HL-60 (cell line): ENCODE data around the gene GRIA3.
"Not testable (repeated sequence)": the region's sequence is repeated elsewhere in the genome, so short reads cannot be mapped to it uniquely, and the experiment has no call there.

Source experiments
- DNase-seq, 2 experiments: peaks; one replicate each; pipeline ENCODE4 v3.0.0-alpha.2; 2010 to 2020; ENCODE audit warnings: low read depth in 1 of 2, low spot score in 1 of 2
- H3K27ac ChIP-seq: fragments of 250-450 bp; sonication (Bioruptor Pico); replicated peaks from 2 replicates; pipeline ENCODE4 v1.5.1; 2020; ENCODE audit warnings: mild to moderate bottlenecking, moderate library complexity
- H3K27me3 ChIP-seq: fragments of 250-450 bp; sonication (Bioruptor Pico); 2 replicates; pipeline ENCODE4 v1.5.1; 2021; ENCODE audit warnings: mild to moderate bottlenecking, moderate library complexity; ENCODE audit not compliant: insufficient read depth, poor library complexity, severe bottlenecking
- H3K4me3 ChIP-seq: replicated peaks from 2 replicates; pipeline ENCODE4 v1.5.1; 2011; ENCODE audit warnings: mild to moderate bottlenecking, control low read depth, low read length; ENCODE audit not compliant: insufficient read depth
- GABPA ChIP-seq: IDR thresholded peaks from 2 replicates; pipeline ENCODE4 v1.6.1; 2012; ENCODE audit warnings: low read depth
- POLR2AphosphoS5 ChIP-seq: IDR thresholded peaks from 2 replicates; pipeline ENCODE4 v1.6.1; 2012; ENCODE audit warnings: low read depth
- SPI1 ChIP-seq: IDR thresholded peaks from 2 replicates; pipeline ENCODE4 v1.6.1; 2012; ENCODE audit warnings: low read depth, mild to moderate bottlenecking, borderline replicate concordance
- TF ChIP-seq, protein P1 (sequence below): IDR thresholded peaks from one replicate; pipeline ENCODE4 v1.5.1; 2011; ENCODE audit warnings: low read length, control low read depth, inconsistent platforms; ENCODE audit not compliant: insufficient read depth
- TF ChIP-seq, protein P2 (sequence below): IDR thresholded peaks from 2 replicates; pipeline ENCODE4 v1.6.1; 2012; ENCODE audit warnings: low read depth; ENCODE audit not compliant: insufficient replicate concordance

Gene GRIA3

GRCh38 chrX:123386196-123386595, 202.1 kb downstream of the GRIA3 start:
- not testable (repeated sequence) for H3K4me3 ChIP-seq, DNase-seq, H3K27me3 ChIP-seq, H3K27ac ChIP-seq

DNA sequence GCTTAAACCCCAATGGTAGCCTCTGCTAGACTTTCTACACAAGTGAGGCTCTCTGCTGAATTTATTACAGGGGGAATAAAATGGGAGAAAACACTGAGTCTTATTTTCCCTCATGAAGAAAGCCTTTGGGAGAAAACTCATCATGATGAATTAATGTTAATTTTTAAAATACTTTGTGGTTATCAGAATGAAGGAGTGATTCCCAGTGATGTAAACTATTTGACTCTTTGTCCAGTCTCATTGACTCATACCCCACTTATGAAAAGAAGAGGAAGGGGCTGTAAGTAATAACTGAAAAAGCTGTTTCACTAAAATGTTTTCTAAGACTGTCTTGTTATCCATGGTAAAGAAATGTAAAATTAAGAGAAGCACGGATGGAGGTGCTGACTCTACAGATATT, 208.8 kb downstream of the GRIA3 start:
- Histone ChIP-seq H3K27ac (no peak overlapping the region), H3K4me3 (no peak overlapping the region), H3K27me3 (no peaks in the 10 kb centered on the region)
- TF ChIP-seq, protein P1, sequence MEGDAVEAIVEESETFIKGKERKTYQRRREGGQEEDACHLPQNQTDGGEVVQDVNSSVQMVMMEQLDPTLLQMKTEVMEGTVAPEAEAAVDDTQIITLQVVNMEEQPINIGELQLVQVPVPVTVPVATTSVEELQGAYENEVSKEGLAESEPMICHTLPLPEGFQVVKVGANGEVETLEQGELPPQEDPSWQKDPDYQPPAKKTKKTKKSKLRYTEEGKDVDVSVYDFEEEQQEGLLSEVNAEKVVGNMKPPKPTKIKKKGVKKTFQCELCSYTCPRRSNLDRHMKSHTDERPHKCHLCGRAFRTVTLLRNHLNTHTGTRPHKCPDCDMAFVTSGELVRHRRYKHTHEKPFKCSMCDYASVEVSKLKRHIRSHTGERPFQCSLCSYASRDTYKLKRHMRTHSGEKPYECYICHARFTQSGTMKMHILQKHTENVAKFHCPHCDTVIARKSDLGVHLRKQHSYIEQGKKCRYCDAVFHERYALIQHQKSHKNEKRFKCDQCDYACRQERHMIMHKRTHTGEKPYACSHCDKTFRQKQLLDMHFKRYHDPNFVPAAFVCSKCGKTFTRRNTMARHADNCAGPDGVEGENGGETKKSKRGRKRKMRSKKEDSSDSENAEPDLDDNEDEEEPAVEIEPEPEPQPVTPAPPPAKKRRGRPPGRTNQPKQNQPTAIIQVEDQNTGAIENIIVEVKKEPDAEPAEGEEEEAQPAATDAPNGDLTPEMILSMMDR, result no peak
- TF ChIP-seq SPI1 (no peak), GABPA (no peak), POLR2AphosphoS5 (no peak)
- TF ChIP-seq, protein P2, sequence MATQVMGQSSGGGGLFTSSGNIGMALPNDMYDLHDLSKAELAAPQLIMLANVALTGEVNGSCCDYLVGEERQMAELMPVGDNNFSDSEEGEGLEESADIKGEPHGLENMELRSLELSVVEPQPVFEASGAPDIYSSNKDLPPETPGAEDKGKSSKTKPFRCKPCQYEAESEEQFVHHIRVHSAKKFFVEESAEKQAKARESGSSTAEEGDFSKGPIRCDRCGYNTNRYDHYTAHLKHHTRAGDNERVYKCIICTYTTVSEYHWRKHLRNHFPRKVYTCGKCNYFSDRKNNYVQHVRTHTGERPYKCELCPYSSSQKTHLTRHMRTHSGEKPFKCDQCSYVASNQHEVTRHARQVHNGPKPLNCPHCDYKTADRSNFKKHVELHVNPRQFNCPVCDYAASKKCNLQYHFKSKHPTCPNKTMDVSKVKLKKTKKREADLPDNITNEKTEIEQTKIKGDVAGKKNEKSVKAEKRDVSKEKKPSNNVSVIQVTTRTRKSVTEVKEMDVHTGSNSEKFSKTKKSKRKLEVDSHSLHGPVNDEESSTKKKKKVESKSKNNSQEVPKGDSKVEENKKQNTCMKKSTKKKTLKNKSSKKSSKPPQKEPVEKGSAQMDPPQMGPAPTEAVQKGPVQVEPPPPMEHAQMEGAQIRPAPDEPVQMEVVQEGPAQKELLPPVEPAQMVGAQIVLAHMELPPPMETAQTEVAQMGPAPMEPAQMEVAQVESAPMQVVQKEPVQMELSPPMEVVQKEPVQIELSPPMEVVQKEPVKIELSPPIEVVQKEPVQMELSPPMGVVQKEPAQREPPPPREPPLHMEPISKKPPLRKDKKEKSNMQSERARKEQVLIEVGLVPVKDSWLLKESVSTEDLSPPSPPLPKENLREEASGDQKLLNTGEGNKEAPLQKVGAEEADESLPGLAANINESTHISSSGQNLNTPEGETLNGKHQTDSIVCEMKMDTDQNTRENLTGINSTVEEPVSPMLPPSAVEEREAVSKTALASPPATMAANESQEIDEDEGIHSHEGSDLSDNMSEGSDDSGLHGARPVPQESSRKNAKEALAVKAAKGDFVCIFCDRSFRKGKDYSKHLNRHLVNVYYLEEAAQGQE, result no peak
- DNase-seq, result no peak

- no peak for DNase-seq
- no peak overlapping the region for H3K4me3 ChIP-seq
- no peaks in the 10 kb centered on the region for H3K27me3 ChIP-seq
- TF ChIP-seq GABPA, result no peak
- TF ChIP-seq, protein P1, result no peak
- no peak for TF ChIP-seq SPI1
- TF ChIP-seq, protein P2, result no peak
- TF ChIP-seq POLR2AphosphoS5, result no peak
- H3K27ac ChIP-seq, result no peak overlapping the region
Observed at GRCh38 chrX:123399709-123400108, 215.6 kb downstream of the GRIA3 start.

DNA sequence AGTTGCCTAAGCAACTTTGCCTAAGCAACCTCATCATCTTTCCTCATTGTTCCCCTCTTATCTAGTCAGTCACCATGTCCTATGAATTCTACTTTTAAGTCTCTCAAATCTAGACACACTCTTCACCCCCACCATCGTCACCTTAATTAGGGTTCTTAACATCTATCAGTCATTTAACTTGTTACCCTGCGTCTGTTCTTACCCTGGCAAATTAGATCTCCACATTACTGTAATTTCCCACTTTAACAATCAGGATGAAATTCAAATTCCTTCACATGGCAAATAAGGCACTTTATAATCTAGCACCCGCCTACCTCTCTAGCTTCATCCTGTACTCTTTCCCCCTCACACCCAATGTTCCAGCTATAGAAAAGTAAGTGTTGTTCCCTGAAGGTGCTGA, 221.2 kb downstream of the GRIA3 start:
- TF ChIP-seq GABPA, result no peak
- TF ChIP-seq, protein P2, result no peak
- no peak for TF ChIP-seq POLR2AphosphoS5
- TF ChIP-seq, protein P1, result no peak
- no peak for TF ChIP-seq SPI1
- DNase-seq, result no peak
- H3K27me3 ChIP-seq, result no peaks in the 10 kb centered on the region
- H3K4me3 ChIP-seq, result no peak overlapping the region
- no peak overlapping the region for H3K27ac ChIP-seq
